Retinal pigment epithelial cell (primary cell): Measurements from ENCODE around the gene STARD9.

Experiments used
- DNase-seq: peaks from one replicate; pipeline ENCODE4 v3.0.0-alpha.2; 2010; ENCODE audit warnings: low read depth
- H3K4me3 ChIP-seq: 2 replicates; pipeline ENCODE4 v1.5.1; 2011; ENCODE audit warnings: mild to moderate bottlenecking, low read length, control low read depth, moderate library complexity
- CTCF ChIP-seq: conservative IDR thresholded peaks from 2 replicates; pipeline ENCODE4 v1.5.1; 2011; ENCODE audit warnings: low read depth, low read length, control low read depth, inconsistent platforms

Gene STARD9

DNA sequence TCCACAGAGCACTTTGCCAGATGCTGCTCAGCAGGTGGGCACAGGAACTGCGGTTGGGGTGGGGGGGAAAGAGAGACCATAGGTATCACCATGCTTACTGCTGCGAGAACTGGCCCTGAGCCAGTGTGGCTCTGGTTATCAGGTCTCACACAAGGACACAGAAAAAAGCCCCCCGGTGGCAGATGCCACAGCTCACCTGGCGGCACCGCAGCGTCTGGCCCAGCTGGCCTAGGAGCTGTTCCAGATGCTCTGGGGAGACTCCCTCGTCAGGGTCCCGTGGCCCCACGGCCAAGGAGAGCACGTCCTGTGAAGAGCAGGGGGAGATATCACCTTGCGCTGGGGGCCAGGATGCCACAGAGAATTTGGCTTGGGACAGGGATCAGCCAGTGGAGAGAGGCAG lies 150.7 kb downstream of the STARD9 start:
- DNase-seq: no peak
- no peak overlapping the region for H3K4me3 ChIP-seq
- no peak for TF ChIP-seq CTCF

GRCh38 chr15:42727750-42728381 lies 152.5 kb downstream of the STARD9 start:
- DNase-seq: no peak
- H3K4me3 ChIP-seq: no peak overlapping the region
- no peak for TF ChIP-seq CTCF

GRCh38 chr15:42728560-42728959 lies 153.2 kb downstream of the STARD9 start:
- H3K4me3 ChIP-seq: no peak overlapping the region
- no peak for TF ChIP-seq CTCF
- DNase-seq: no peak

DNA sequence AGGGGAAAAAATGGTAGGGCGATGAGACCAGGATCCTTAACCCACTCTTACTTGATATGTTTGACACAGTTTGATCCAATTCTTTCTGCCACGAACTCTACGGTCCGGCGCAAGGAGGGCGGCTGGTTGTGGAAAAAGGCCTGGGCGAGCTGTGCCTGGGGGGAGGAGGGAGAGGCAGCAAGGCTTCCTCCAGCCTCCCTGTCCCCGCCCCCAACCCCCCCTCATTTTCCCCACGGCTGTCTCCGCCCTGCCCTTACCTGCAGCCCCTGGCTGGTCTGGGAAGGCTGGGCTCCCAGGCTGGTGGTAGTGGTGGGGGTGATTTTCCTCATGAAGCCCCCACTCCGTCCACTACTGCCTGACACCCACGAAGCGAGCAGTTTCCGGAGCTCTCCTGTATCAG lies 153.6 kb downstream of the STARD9 start:
- no peak for TF ChIP-seq CTCF
- no peak overlapping the region for H3K4me3 ChIP-seq
- DNase-seq: no peak

GRCh38 chr15:42729409-42729808 lies 154.0 kb downstream of the STARD9 start:
- TF ChIP-seq CTCF: no peak
- DNase-seq: no peak

DNA sequence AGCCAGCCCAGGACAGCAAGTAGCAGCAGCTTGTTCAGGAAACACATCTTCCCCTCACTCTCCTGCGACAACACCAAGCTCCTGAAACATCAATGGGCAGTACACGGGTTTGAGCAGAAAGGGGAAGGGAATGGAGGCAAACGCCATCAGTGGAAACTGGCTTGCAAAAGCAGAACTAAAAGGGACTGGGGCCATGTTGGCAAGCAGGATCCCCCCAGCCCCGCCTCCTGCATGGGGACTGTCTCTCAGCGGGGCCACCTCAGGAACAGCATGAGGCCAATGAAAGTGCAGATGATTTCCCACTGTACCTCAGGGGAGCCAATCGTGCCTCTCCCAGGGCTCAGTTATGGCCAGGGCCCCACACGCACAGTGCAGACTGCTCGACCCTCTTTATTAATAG lies 154.7 kb downstream of the STARD9 start:
- DNase-seq: no peak
- no peak for TF ChIP-seq CTCF
- no peak overlapping the region for H3K4me3 ChIP-seq

More at GRCh38 chr15:42729409-42729808, 154.0 kb downstream of the STARD9 start:
- H3K4me3 ChIP-seq: no peak overlapping the region

DNA sequence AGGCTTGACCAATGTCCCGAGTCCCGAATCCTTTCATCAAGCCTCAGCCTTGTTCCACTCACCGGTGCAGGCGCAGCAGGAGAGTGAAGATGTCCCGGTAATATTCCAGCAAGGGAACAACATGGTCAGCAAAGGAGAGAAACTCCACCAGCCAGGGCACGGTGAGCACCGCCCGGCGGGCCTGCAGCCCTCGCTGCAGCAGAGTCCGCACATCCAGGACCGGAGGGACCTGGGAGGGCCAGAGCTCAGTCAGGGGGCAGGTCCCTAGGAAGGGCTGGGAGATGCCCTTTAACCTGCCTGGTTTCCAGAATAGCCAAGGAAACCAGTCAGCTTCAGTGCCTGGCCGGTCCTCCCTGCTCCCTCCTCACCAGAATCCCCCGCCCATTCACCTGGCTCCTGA lies 155.1 kb downstream of the STARD9 start:
- no peak for DNase-seq
- no peak for TF ChIP-seq CTCF
- no peak overlapping the region for H3K4me3 ChIP-seq
